ENCODE results near the gene RPN2. TPM values are rescaled to one million over a fixed set of nuclear protein-coding genes. Genes with fewer than 3 reads are reported as not detected.

The RPN2 gene
- total RNA-seq, 1 experiment from 2014 or later = 234 TPM

- H3K9me3 ChIP-seq (ENCODE audit: control insufficient read depth, low read depth, low read length) = no peaks in the 10 kb centered on the region
- H3K79me1 ChIP-seq (ENCODE audit: insufficient read depth, low read depth, low read length, poor library complexity, severe bottlenecking) = no peaks in the 10 kb centered on the region
- no peak overlapping the region for H2BK12ac ChIP-seq (ENCODE audit: insufficient read length, low read depth, low read length)
- H2BK20ac ChIP-seq (ENCODE audit: low read depth, low read length, poor library complexity, severe bottlenecking) = no peak overlapping the region
- no peaks in the 10 kb centered on the region for H3K27me3 ChIP-seq (ENCODE audit: insufficient read depth, low read length)
- no peaks in the 10 kb centered on the region for H4K20me1 ChIP-seq (ENCODE audit: control insufficient read depth, insufficient read depth, insufficient read length)
- TF ChIP-seq CTCF (conservative IDR thresholded peaks at IDR 0.05) = no peak
- no peaks in the 10 kb centered on the region for H3K36me3 Mint-ChIP-seq (ENCODE audit: insufficient read depth in 1 of 3, low read depth in 3 of 3)
- no peak overlapping the region for H3K18ac ChIP-seq (ENCODE audit: insufficient read length, low read depth, low read length)
- no peak overlapping the region for H3K27ac ChIP-seq (ENCODE audit: insufficient read length, low read depth, low read length)
- H2BK120ac ChIP-seq (ENCODE audit: low read depth, low read length, poor library complexity, severe bottlenecking) = no peak overlapping the region
- H2AK5ac ChIP-seq (ENCODE audit: insufficient read length, low read length) = no peak overlapping the region
- H3T11ph ChIP-seq (ENCODE audit: low read length) = no peak overlapping the region
- no peak overlapping the region for H4K5ac ChIP-seq (ENCODE audit: insufficient read length, low read depth, low read length)
- no peak overlapping the region for H3K23ac ChIP-seq (ENCODE audit: insufficient read length, low read depth, low read length)
- H3K9me3 Mint-ChIP-seq = peaks cover 0 to 2% of the 10 kb centered on the region in 2 experiments; a peak in 2 of 5 replicates
- no peak overlapping the region for H2BK5ac ChIP-seq (ENCODE audit: insufficient read length, low read length)
- H3K4me3 Mint-ChIP-seq = no peak overlapping the region
- WGBS (ENCODE audit: extremely low coverage, insufficient read length, low lambda C conversion rate) = no CpG with 5 or more reads among the region's 4 CpGs
- H3K4me1 ChIP-seq (ENCODE audit: insufficient read depth, low read length) = no peaks in the 10 kb centered on the region
- H4K91ac ChIP-seq (ENCODE audit: insufficient read length, low read depth, low read length) = no peak overlapping the region
- no peak overlapping the region for H3K4ac ChIP-seq (ENCODE audit: low read depth, low read length)
- no peak overlapping the region for H3K14ac ChIP-seq (ENCODE audit: insufficient read depth, low read length)
- no peak overlapping the region for H2AFZ ChIP-seq (ENCODE audit: low read length)
- H3K4me2 ChIP-seq (ENCODE audit: insufficient read depth, insufficient read length, low read length) = no peak overlapping the region
- H3K56ac ChIP-seq (ENCODE audit: insufficient read length, low read depth, low read length) = no peak overlapping the region
- H3K79me2 ChIP-seq (ENCODE audit: insufficient read depth, low read length) = no peaks in the 10 kb centered on the region
- no peak overlapping the region for H3K9ac ChIP-seq (ENCODE audit: extremely low read depth, insufficient read length, low read length)
- H2BK15ac ChIP-seq (ENCODE audit: low read depth, low read length) = no peak overlapping the region
- H3K23me2 ChIP-seq (ENCODE audit: insufficient read length, low read depth, low read length, poor library complexity, severe bottlenecking) = no peaks in the 10 kb centered on the region
- H4K8ac ChIP-seq (replicated peaks; ENCODE audit: insufficient read length, low read depth, low read length) = no peak overlapping the region
- H3K27me3 Mint-ChIP-seq (ENCODE audit: low read depth) = no peaks in the 10 kb centered on the region
- no peak for DNase-seq
- H3K4me1 Mint-ChIP-seq = peaks cover 41 to 47% of the 10 kb centered on the region in 2 experiments
- no peak overlapping the region for H3K27ac Mint-ChIP-seq
Measured at GRCh38 chr20:37265152-37265551, 86.0 kb downstream of the RPN2 start.
